ENCODE data around the gene CASP5. TPM values are rescaled to one million over a fixed set of nuclear protein-coding genes. Genes with fewer than 3 reads are reported as not detected.
"Not testable (repeated sequence)": the region's sequence is repeated elsewhere in the genome, so short reads cannot be mapped to it uniquely, and the experiment has no call there.

CASP5 gene
- polyA plus RNA-seq, 1 experiment: not detected

- POLR2A ChIA-PET: no interaction called here
- TF ChIP-seq CTCF (IDR thresholded peaks at IDR 0.05; ENCODE audit: insufficient read depth, low read depth, low read length): no peak
- no peaks in the 10 kb centered on the region for H3K27me3 ChIP-seq (ENCODE audit: control insufficient read depth, insufficient read depth, low read length)
- DNase-seq (ENCODE audit: low read depth): no peak
- no peaks in the 10 kb centered on the region for H3K36me3 ChIP-seq (ENCODE audit: control insufficient read depth, insufficient read depth, low read length)
- CTCF ChIA-PET: no interaction called here
- no peak overlapping the region for H3K4me3 ChIP-seq (ENCODE audit: low read depth, low read length)
Measured at GRCh38 chr11:104984808-104985207, 38.2 kb downstream of the CASP5 start.

GRCh38 chr11:104979839-104980238 lies 43.1 kb downstream of the CASP5 start:
- H3K27me3 ChIP-seq (ENCODE audit: control insufficient read depth, insufficient read depth, low read length): no peaks in the 10 kb centered on the region
- CTCF ChIA-PET: no interaction called here
- H3K36me3 ChIP-seq (ENCODE audit: control insufficient read depth, insufficient read depth, low read length): no peaks in the 10 kb centered on the region
- H3K4me3 ChIP-seq (ENCODE audit: low read depth, low read length): no peak overlapping the region
- POLR2A ChIA-PET: no interaction called here
- no peak for TF ChIP-seq CTCF (IDR thresholded peaks at IDR 0.05; ENCODE audit: insufficient read depth, low read depth, low read length)
- no peak for DNase-seq (ENCODE audit: low read depth)

DNA sequence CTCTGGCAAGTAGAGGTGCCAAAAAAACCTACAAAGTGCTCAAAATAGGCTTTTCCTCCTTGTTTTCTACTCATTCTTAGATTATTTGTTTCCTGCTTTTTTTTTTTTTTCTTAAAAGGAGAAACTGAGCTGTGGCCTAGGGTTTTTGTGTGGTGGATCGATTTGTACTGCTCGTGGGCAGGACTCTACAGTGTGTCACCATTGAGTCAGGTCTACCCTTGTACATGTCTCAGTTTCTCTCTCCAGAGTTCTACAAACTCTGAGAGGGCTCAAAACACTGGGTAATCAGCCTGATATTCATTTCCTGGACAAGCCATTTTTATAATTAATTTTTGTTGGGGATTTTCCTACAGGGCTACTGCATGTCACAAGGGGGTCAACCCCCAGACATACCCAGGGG lies 49.4 kb downstream of the CASP5 start:
- Histone ChIP-seq H3K27me3 (ENCODE audit: control insufficient read depth, insufficient read depth, low read length) (no peaks in the 10 kb centered on the region), H3K4me3 (ENCODE audit: low read depth, low read length) (no peak overlapping the region), H3K36me3 (ENCODE audit: control insufficient read depth, insufficient read depth, low read length) (no peaks in the 10 kb centered on the region)
- no peak for TF ChIP-seq CTCF (IDR thresholded peaks at IDR 0.05; ENCODE audit: insufficient read depth, low read depth, low read length)
- ChIA-PET CTCF (no interaction called here), POLR2A (no interaction called here)
- no peak for DNase-seq (ENCODE audit: low read depth)

- H3K36me3 ChIP-seq (ENCODE audit: control insufficient read depth, insufficient read depth, low read length); H3K4me3 ChIP-seq (ENCODE audit: low read depth, low read length); DNase-seq (ENCODE audit: low read depth); POLR2A ChIA-PET; H3K27me3 ChIP-seq (ENCODE audit: control insufficient read depth, insufficient read depth, low read length); CTCF ChIA-PET: not testable (repeated sequence)
Measured at GRCh38 chr11:104972924-104973323, 50.0 kb downstream of the CASP5 start.

DNA sequence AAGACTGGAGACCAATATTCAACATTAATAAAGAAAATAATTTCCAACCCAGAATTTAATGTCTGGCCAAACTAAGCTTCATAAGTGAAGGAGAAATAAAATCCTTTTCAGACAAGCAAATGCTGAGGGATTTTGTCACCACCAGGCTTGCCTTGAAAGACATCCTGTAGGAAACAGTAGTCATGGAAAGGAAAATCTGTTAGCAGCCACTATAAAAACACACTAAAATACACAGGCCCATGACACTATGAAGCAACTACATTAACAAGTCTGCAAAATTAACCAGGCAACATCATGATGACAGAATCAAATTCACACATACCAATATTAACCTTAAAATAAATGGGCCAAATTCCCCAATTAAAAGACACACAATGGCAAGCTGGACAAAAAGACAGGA lies 52.2 kb downstream of the CASP5 start:
- H3K27me3 ChIP-seq (ENCODE audit: control insufficient read depth, insufficient read depth, low read length): no peaks in the 10 kb centered on the region
- no peak for TF ChIP-seq CTCF (IDR thresholded peaks at IDR 0.05; ENCODE audit: insufficient read depth, low read depth, low read length)
- no peak for DNase-seq (ENCODE audit: low read depth)
- no peaks in the 10 kb centered on the region for H3K36me3 ChIP-seq (ENCODE audit: control insufficient read depth, insufficient read depth, low read length)
- ChIA-PET CTCF (no interaction called here), POLR2A (no interaction called here)
- H3K4me3 ChIP-seq (ENCODE audit: low read depth, low read length): no peak overlapping the region
